Activated naive CD8-positive, alpha-beta T cell treated with anti-CD3 and anti-CD28 coated beads for 36 hours (primary cell): ENCODE data around the gene IL1RAPL2. TPM values are rescaled to one million over a fixed set of nuclear protein-coding genes. Genes with fewer than 3 reads are reported as not detected.
"Not testable (repeated sequence)": the region's sequence is repeated elsewhere in the genome, so short reads cannot be mapped to it uniquely, and the experiment has no call there.

Source experiments
- DNase-seq: peaks from one replicate; pipeline ENCODE4 v3.0.0; 2021
- H3K27ac Mint-ChIP-seq: one replicate; pipeline ENCODE4 v1.8.0; 2022; ENCODE audit warnings: mild to moderate bottlenecking, moderate library complexity, mixed read lengths
- H3K27me3 Mint-ChIP-seq: one replicate; pipeline ENCODE4 v1.8.0; 2022; ENCODE audit warnings: mild to moderate bottlenecking, mixed read lengths
- H3K36me3 Mint-ChIP-seq: one replicate; pipeline ENCODE4 v1.8.0; 2021; ENCODE audit warnings: mild to moderate bottlenecking, mixed read lengths
- H3K4me1 Mint-ChIP-seq: one replicate; pipeline ENCODE4 v1.8.0; 2021; ENCODE audit warnings: mixed read lengths
- H3K4me3 Mint-ChIP-seq: one replicate; pipeline ENCODE4 v1.8.0; 2022; ENCODE audit warnings: mild to moderate bottlenecking, moderate library complexity, mixed read lengths
- H3K9me3 Mint-ChIP-seq: one replicate; pipeline ENCODE4 v1.8.0; 2022; ENCODE audit warnings: mixed read lengths
- total RNA-seq, 2 experiments: library from RNA; stranded (reverse); gene quantifications; one replicate each; pipeline ENCODE4 v1.2.3, GENCODE V29; 2021

Gene IL1RAPL2
- total RNA-seq, 2 experiments from 2014 or later, result not detected

GRCh38 chrX:105179644-105180043 is 613.6 kb downstream of the IL1RAPL2 start:
- Mint-ChIP-seq H3K4me3 (no peak overlapping the region), H3K36me3 (no peaks in the 10 kb centered on the region), H3K27me3 (no peaks in the 10 kb centered on the region), H3K27ac (no peak overlapping the region), H3K9me3 (peaks cover 1% of the 10 kb centered on the region), H3K4me1 (no peaks in the 10 kb centered on the region)
- DNase-seq, result no peak

DNA sequence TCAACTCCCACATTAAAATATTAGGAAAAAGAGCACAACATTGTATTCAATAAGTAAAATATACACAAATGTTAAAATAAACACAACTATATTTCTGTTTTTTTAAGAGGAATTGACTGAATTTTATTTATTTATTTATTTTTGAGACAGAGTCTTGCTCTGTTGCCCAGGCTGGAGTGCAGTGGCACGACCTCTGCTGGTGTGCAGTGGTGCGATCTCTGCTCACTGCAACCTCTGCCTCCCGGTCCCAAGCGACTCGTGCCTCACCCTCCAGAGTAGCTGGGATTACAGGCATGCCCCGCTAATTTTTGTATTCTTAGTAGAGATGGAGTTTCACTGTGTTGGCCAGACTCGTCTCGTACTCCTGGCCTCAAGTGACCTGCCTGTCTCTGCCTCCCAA is 623.1 kb downstream of the IL1RAPL2 start:
- Mint-ChIP-seq H3K4me1 (no peaks in the 10 kb centered on the region), H3K36me3 (no peaks in the 10 kb centered on the region), H3K9me3 (no peaks in the 10 kb centered on the region), H3K4me3 (no peak overlapping the region), H3K27ac (no peak overlapping the region), H3K27me3 (no peaks in the 10 kb centered on the region)
- no peak for DNase-seq

DNA sequence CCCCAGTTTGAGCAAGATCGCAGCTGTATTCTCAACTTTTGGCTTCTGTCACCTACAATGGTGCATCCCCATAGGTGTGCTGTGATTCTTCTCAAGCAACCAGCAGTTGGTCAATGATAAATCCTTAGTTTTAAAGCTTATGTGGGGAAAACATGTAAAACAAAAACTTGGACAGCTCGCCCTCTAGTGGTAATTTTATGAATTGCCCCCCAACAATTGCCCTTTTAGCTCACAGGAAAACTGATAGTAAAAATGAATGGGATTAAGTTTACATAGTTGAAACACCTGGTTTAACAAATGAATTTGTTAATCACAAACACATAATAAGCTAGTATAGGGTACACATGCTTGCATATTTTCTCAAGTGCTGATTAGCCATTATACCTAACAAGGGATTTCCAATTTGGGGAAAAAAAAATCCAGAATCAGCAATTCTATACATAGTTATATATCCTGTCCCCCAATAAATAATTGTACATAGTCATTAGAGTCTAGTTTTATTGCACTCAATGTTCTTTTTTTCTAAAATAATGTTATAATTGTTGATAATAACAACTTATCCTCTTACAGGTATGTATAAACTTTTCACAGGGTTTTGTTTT is 624.4 kb downstream of the IL1RAPL2 start:
- Mint-ChIP-seq H3K27ac (no peak overlapping the region), H3K4me3 (no peak overlapping the region)
- no peak for DNase-seq

GRCh38 chrX:105191878-105192277 is 625.9 kb downstream of the IL1RAPL2 start:
- Mint-ChIP-seq H3K9me3 (no peaks in the 10 kb centered on the region), H3K4me1 (no peaks in the 10 kb centered on the region), H3K4me3 (no peak overlapping the region), H3K36me3 (no peaks in the 10 kb centered on the region), H3K27me3 (no peaks in the 10 kb centered on the region), H3K27ac (no peak overlapping the region)
- DNase-seq, result no peak

More for the DNA sequence above, 624.4 kb downstream of the IL1RAPL2 start:
- Mint-ChIP-seq H3K4me1 (no peaks in the 10 kb centered on the region), H3K9me3 (no peaks in the 10 kb centered on the region), H3K27me3 (no peaks in the 10 kb centered on the region), H3K36me3 (no peaks in the 10 kb centered on the region)

- H3K4me1 Mint-ChIP-seq, result no peaks in the 10 kb centered on the region
- H3K27ac Mint-ChIP-seq, result no peak overlapping the region
- no peak overlapping the region for H3K4me3 Mint-ChIP-seq
- DNase-seq, result no peak
- no peaks in the 10 kb centered on the region for H3K9me3 Mint-ChIP-seq
- H3K27me3 Mint-ChIP-seq, result no peaks in the 10 kb centered on the region
- H3K36me3 Mint-ChIP-seq, result no peaks in the 10 kb centered on the region
Observed at GRCh38 chrX:105209406-105209805, 643.4 kb downstream of the IL1RAPL2 start.

GRCh38 chrX:105210258-105210657 is 644.3 kb downstream of the IL1RAPL2 start:
- Mint-ChIP-seq H3K27ac (no peak overlapping the region), H3K9me3 (no peaks in the 10 kb centered on the region), H3K36me3 (no peaks in the 10 kb centered on the region), H3K4me1 (no peaks in the 10 kb centered on the region), H3K27me3 (no peaks in the 10 kb centered on the region), H3K4me3 (no peak overlapping the region)
- no peak for DNase-seq

GRCh38 chrX:105211066-105211575 is 645.1 kb downstream of the IL1RAPL2 start:
- H3K9me3 Mint-ChIP-seq, result no peaks in the 10 kb centered on the region
- no peak for DNase-seq
- H3K4me1 Mint-ChIP-seq, result no peaks in the 10 kb centered on the region
- H3K4me3 Mint-ChIP-seq, result no peak overlapping the region
- no peaks in the 10 kb centered on the region for H3K36me3 Mint-ChIP-seq
- no peaks in the 10 kb centered on the region for H3K27me3 Mint-ChIP-seq
- H3K27ac Mint-ChIP-seq, result no peak overlapping the region

GRCh38 chrX:105219454-105220401 is 653.7 kb downstream of the IL1RAPL2 start:
- no peak overlapping the region for H3K27ac Mint-ChIP-seq
- no peak overlapping the region for H3K4me3 Mint-ChIP-seq
- peaks cover 3% of the 10 kb centered on the region for H3K9me3 Mint-ChIP-seq
- no peak for DNase-seq
- H3K27me3 Mint-ChIP-seq, result no peaks in the 10 kb centered on the region
- no peaks in the 10 kb centered on the region for H3K36me3 Mint-ChIP-seq
- H3K4me1 Mint-ChIP-seq, result no peaks in the 10 kb centered on the region

- no peaks in the 10 kb centered on the region for H3K27me3 Mint-ChIP-seq
- H3K4me3 Mint-ChIP-seq, result no peak within 1 kb of the TSS
- H3K9me3 Mint-ChIP-seq, result peaks cover 3% of the 10 kb centered on the region
- H3K4me1 Mint-ChIP-seq, result no peaks in the 10 kb centered on the region
- DNase-seq, result no peak
- no peaks in the 10 kb centered on the region for H3K36me3 Mint-ChIP-seq
- H3K27ac Mint-ChIP-seq, result no peak within 1 kb of the TSS
Observed at GRCh38 chrX:105220636-105221035, 654.6 kb downstream of the IL1RAPL2 start, which contains the start of gene TEX13A. Gene TEX13A (minus strand): TSS chrX:105220694. CDS start chrX:105220397, 297 bp downstream.

DNA sequence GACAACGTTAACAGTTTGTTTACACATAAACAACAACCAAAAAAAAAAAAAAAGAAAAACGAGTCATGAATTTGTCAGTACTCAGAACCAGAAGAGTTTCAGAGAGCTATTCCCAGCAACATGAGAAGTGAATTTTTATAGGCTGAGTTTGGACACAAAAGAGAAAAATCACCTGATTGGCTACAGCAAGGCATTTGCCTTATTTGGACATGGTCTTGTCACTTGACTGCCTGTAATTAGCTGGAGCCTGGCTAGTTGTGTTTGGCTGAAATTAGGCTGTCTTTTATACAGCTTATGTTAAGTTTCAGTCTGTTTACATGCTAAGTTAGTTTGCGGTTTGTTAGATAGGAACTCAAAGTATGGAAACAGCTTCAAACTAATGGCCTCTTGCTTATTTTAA is 655.4 kb downstream of the IL1RAPL2 start:
- Mint-ChIP-seq H3K36me3 (no peaks in the 10 kb centered on the region), H3K4me1 (no peaks in the 10 kb centered on the region), H3K9me3 (peaks cover 3% of the 10 kb centered on the region), H3K27ac (no peak overlapping the region), H3K27me3 (no peaks in the 10 kb centered on the region), H3K4me3 (no peak overlapping the region)
- no peak for DNase-seq

GRCh38 chrX:105226499-105226898 is 660.5 kb downstream of the IL1RAPL2 start:
- Mint-ChIP-seq H3K4me3 (no peak overlapping the region), H3K27me3 (no peaks in the 10 kb centered on the region), H3K4me1 (no peaks in the 10 kb centered on the region), H3K27ac (no peak overlapping the region), H3K9me3 (no peaks in the 10 kb centered on the region), H3K36me3 (no peaks in the 10 kb centered on the region)
- DNase-seq, result no peak

- Mint-ChIP-seq H3K4me3 (no peak overlapping the region), H3K27me3 (no peaks in the 10 kb centered on the region), H3K9me3 (no peaks in the 10 kb centered on the region)
Observed at GRCh38 chrX:105228602-105229001, 662.6 kb downstream of the IL1RAPL2 start.

GRCh38 chrX:105229146-105229545 is 663.1 kb downstream of the IL1RAPL2 start:
- H3K36me3 Mint-ChIP-seq, result no peaks in the 10 kb centered on the region
- no peaks in the 10 kb centered on the region for H3K27me3 Mint-ChIP-seq
- no peak overlapping the region for H3K4me3 Mint-ChIP-seq
- DNase-seq, result no peak
- no peaks in the 10 kb centered on the region for H3K4me1 Mint-ChIP-seq
- no peak overlapping the region for H3K27ac Mint-ChIP-seq
- H3K9me3 Mint-ChIP-seq, result no peaks in the 10 kb centered on the region

More at GRCh38 chrX:105228602-105229001, 662.6 kb downstream of the IL1RAPL2 start:
- Mint-ChIP-seq H3K27ac (no peak overlapping the region), H3K4me1 (no peaks in the 10 kb centered on the region), H3K36me3 (no peaks in the 10 kb centered on the region)
- no peak for DNase-seq

- not testable (repeated sequence) for H3K9me3 Mint-ChIP-seq, H3K4me3 Mint-ChIP-seq, H3K4me1 Mint-ChIP-seq, DNase-seq, H3K27me3 Mint-ChIP-seq, H3K36me3 Mint-ChIP-seq, H3K27ac Mint-ChIP-seq
Observed at GRCh38 chrX:105237407-105237806, 671.4 kb downstream of the IL1RAPL2 start.

GRCh38 chrX:105241056-105241455 is 675.1 kb downstream of the IL1RAPL2 start:
- Mint-ChIP-seq H3K4me1 (no peaks in the 10 kb centered on the region), H3K4me3 (no peak overlapping the region), H3K36me3 (no peaks in the 10 kb centered on the region), H3K27me3 (no peaks in the 10 kb centered on the region), H3K9me3 (no peaks in the 10 kb centered on the region), H3K27ac (no peak overlapping the region)
- no peak for DNase-seq
